ENCODE data around the gene ZNF681.
"Not testable (repeated sequence)": the region's sequence is repeated elsewhere in the genome, so short reads cannot be mapped to it uniquely, and the experiment has no call there.

The ZNF681 gene

GRCh38 chr19:23776507-23777205 is 18.0 kb upstream of the ZNF681 start:
- no peak overlapping the region for H3K4me3 ChIP-seq
- H3K27ac ChIP-seq, result peak overlapping the region in 3 of 21 experiments; percentile 14 to 67 (median 17)

GRCh38 chr19:23774524-23774971 is 15.9 kb upstream of the ZNF681 start:
- H3K4me3 ChIP-seq, result no peak overlapping the region
- peak overlapping the region in 4 of 21 experiments; percentile 21 to 69 (median 40) for H3K27ac ChIP-seq

- no peak overlapping the region for H3K4me3 ChIP-seq
- peak overlapping the region in 2 of 21 experiments; percentile 21 to 69 for H3K27ac ChIP-seq
These were observed 15.4 kb upstream of the ZNF681 start for GRCh38 chr19:23774106-23774505.

- H3K27ac ChIP-seq, result no peak overlapping the region
These were observed 14.0 kb upstream of the ZNF681 start for GRCh38 chr19:23772675-23773063.

GRCh38 chr19:23771761-23772674 is 13.3 kb upstream of the ZNF681 start:
- Histone ChIP-seq H3K27ac (peak overlapping the region in 3 of 21 experiments; percentile 11 to 50 (median 42)), H3K4me3 (no peak overlapping the region)

More at GRCh38 chr19:23772675-23773063, 14.0 kb upstream of the ZNF681 start:
- no peak overlapping the region for H3K4me3 ChIP-seq

- H3K4me3 ChIP-seq, result no peak overlapping the region
- H3K27ac ChIP-seq, result peak overlapping the region in 5 of 21 experiments; percentile 5 to 50 (median 23)
These were observed 12.6 kb upstream of the ZNF681 start for GRCh38 chr19:23771316-23771715.

GRCh38 chr19:23770672-23771250 is 12.1 kb upstream of the ZNF681 start:
- peak overlapping the region in 5 of 21 experiments; percentile 11 to 50 (median 38) for H3K27ac ChIP-seq
- H3K4me3 ChIP-seq, result no peak overlapping the region

GRCh38 chr19:23769691-23770468 is 11.2 kb upstream of the ZNF681 start:
- no peak overlapping the region for H3K4me3 ChIP-seq
- peak overlapping the region in 6 of 21 experiments; percentile 7 to 52 (median 40) for H3K27ac ChIP-seq

- Histone ChIP-seq H3K4me3 (no peak overlapping the region), H3K27ac (no peak overlapping the region)
These were observed 8.3 kb upstream of the ZNF681 start for GRCh38 chr19:23766951-23767350.

- Histone ChIP-seq H3K27ac (peak overlapping the region in 5 of 21 experiments; percentile 63 to 94 (median 91)), H3K4me3 (peak overlapping the region in 3 of 7 experiments; percentile 60 to 84 (median 81))
These were observed 6.1 kb upstream of the ZNF681 start for GRCh38 chr19:23764781-23765180.

- peak overlapping the region; percentile 60 to 85 (median 81) for H3K4me3 ChIP-seq
- peak overlapping the region in 20 of 21 experiments; percentile 62 to 94 (median 84) for H3K27ac ChIP-seq
These were observed 4.4 kb upstream of the ZNF681 start for GRCh38 chr19:23762884-23763711.

GRCh38 chr19:23762548-23762883 is 3.8 kb upstream of the ZNF681 start:
- Histone ChIP-seq H3K4me3 (peak overlapping the region; percentile 60 to 85 (median 81)), H3K27ac (peak overlapping the region in 17 of 21 experiments; percentile 62 to 94 (median 85))

GRCh38 chr19:23760326-23760725 is 1.6 kb upstream of the ZNF681 start:
- not testable (repeated sequence) for H3K27ac ChIP-seq, H3K4me3 ChIP-seq

- not testable (repeated sequence) for H3K4me3 ChIP-seq, H3K27ac ChIP-seq
These were observed 15.0 kb downstream of the ZNF681 start for GRCh38 chr19:23743633-23744232.

GRCh38 chr19:23730729-23731465 is 27.8 kb downstream of the ZNF681 start:
- H3K27ac ChIP-seq, H3K4me3 ChIP-seq: not testable (repeated sequence)

- peak overlapping the region in 1 of 21 experiments; percentile 7 for H3K27ac ChIP-seq
These were observed 34.5 kb downstream of the ZNF681 start for GRCh38 chr19:23724161-23724560.

GRCh38 chr19:23718802-23719201 is 39.9 kb downstream of the ZNF681 start:
- no peak overlapping the region for H3K27ac ChIP-seq
- no peak overlapping the region for H3K4me3 ChIP-seq

More at GRCh38 chr19:23724161-23724560, 34.5 kb downstream of the ZNF681 start:
- not testable (repeated sequence) for H3K4me3 ChIP-seq

All from skin epidermis (tissue), 12 donors.